Measurements from ENCODE around the gene FGF1. TPM values are rescaled to one million over a fixed set of nuclear protein-coding genes. Genes with fewer than 3 reads are reported as not detected.
A peak's percentile ranks its signal among the peaks of the same experiment; 100 is the strongest.

FGF1 gene
- total RNA-seq, 1 donor from 2014 or later = 0.07 TPM

GRCh38 chr5:142545650-142546322 lies 140.1 kb downstream of the FGF1 start:
- Mint-ChIP-seq H3K27ac (peak overlapping the region; percentile 26), H3K27me3 (ENCODE audit: low read depth) (peaks cover 5% of the 10 kb centered on the region), H3K36me3 (no peaks in the 10 kb centered on the region), H3K4me3 (no peak overlapping the region), H3K9me3 (no peaks in the 10 kb centered on the region), H3K4me1 (peaks cover 48% of the 10 kb centered on the region)
- no peak for DNase-seq (ENCODE audit: low spot score in 2 of 2, unreplicated experiment in 2 of 2)
- TF ChIP-seq, protein P1, sequence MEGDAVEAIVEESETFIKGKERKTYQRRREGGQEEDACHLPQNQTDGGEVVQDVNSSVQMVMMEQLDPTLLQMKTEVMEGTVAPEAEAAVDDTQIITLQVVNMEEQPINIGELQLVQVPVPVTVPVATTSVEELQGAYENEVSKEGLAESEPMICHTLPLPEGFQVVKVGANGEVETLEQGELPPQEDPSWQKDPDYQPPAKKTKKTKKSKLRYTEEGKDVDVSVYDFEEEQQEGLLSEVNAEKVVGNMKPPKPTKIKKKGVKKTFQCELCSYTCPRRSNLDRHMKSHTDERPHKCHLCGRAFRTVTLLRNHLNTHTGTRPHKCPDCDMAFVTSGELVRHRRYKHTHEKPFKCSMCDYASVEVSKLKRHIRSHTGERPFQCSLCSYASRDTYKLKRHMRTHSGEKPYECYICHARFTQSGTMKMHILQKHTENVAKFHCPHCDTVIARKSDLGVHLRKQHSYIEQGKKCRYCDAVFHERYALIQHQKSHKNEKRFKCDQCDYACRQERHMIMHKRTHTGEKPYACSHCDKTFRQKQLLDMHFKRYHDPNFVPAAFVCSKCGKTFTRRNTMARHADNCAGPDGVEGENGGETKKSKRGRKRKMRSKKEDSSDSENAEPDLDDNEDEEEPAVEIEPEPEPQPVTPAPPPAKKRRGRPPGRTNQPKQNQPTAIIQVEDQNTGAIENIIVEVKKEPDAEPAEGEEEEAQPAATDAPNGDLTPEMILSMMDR (IDR thresholded peaks at IDR 0.05; ENCODE audit: unreplicated experiment) = no peak

- peaks cover 47% of the 10 kb centered on the region for H3K4me1 Mint-ChIP-seq
- DNase-seq (ENCODE audit: low spot score in 2 of 2, unreplicated experiment in 2 of 2) = no peak
- H3K9me3 Mint-ChIP-seq = no peaks in the 10 kb centered on the region
- no peaks in the 10 kb centered on the region for H3K27me3 Mint-ChIP-seq (ENCODE audit: low read depth)
- no peak overlapping the region for H3K4me3 Mint-ChIP-seq
- peak overlapping the region; percentile 77 for H3K27ac Mint-ChIP-seq
- no peaks in the 10 kb centered on the region for H3K36me3 Mint-ChIP-seq
- TF ChIP-seq, protein P1 (IDR thresholded peaks at IDR 0.05; ENCODE audit: unreplicated experiment) = no peak
These were observed 140.8 kb downstream of the FGF1 start for GRCh38 chr5:142544946-142545649.

GRCh38 chr5:142544071-142544753 lies 141.7 kb downstream of the FGF1 start:
- Mint-ChIP-seq H3K27ac (peak overlapping the region; percentile 77), H3K27me3 (ENCODE audit: low read depth) (no peaks in the 10 kb centered on the region), H3K4me1 (peaks cover 48% of the 10 kb centered on the region), H3K36me3 (no peaks in the 10 kb centered on the region), H3K4me3 (no peak overlapping the region), H3K9me3 (no peaks in the 10 kb centered on the region)
- TF ChIP-seq, protein P1 (IDR thresholded peaks at IDR 0.05; ENCODE audit: unreplicated experiment) = no peak
- DNase-seq (ENCODE audit: low spot score in 2 of 2, unreplicated experiment in 2 of 2) = no peak

- peak overlapping the region; percentile 24 for H3K27ac Mint-ChIP-seq
- H3K36me3 Mint-ChIP-seq = no peaks in the 10 kb centered on the region
- H3K4me1 Mint-ChIP-seq = peaks cover 45% of the 10 kb centered on the region
- no peak for DNase-seq (ENCODE audit: low spot score in 2 of 2, unreplicated experiment in 2 of 2)
- TF ChIP-seq, protein P1 (IDR thresholded peaks at IDR 0.05; ENCODE audit: unreplicated experiment) = no peak
- H3K9me3 Mint-ChIP-seq = no peaks in the 10 kb centered on the region
- H3K4me3 Mint-ChIP-seq = no peak overlapping the region
- H3K27me3 Mint-ChIP-seq (ENCODE audit: low read depth) = no peaks in the 10 kb centered on the region
These were observed 143.0 kb downstream of the FGF1 start for GRCh38 chr5:142542906-142543305.

Other genes with a start within 250 kb of the FGF1 start
- gene ARHGAP26, start 84.3 kb upstream of the FGF1 start, total RNA-seq = 8.9 to 9.6 TPM (median 9.4 TPM) in 3 replicates

Data from mesothelial cell of epicardium (in vitro differentiated cells).